ENCODE results near the gene GRIN2A.

GRIN2A gene

GRCh38 chr16:10210944-10211343 is 28.7 kb upstream of the GRIN2A start:
- no peak for DNase-seq
- H3K4me3 ChIP-seq (ENCODE audit: low read depth, low read length): no peak overlapping the region
- no peak overlapping the region for H3K27ac ChIP-seq
- in situ Hi-C loops (cut with HindIII; ENCODE audit: low pct_ligation_motif_present, low sequenced_read_pairs): no loop called here
- TF ChIP-seq CTCF (IDR thresholded peaks at IDR 0.05; ENCODE audit: low read depth, low read length, missing control alignments): no peak
- H3K36me3 ChIP-seq (replicated peaks): no peaks in the 10 kb centered on the region
- H3K27me3 ChIP-seq (replicated peaks): no peaks in the 10 kb centered on the region

GRCh38 chr16:10206865-10207264 is 24.6 kb upstream of the GRIN2A start:
- H3K27ac ChIP-seq: no peak overlapping the region
- H3K36me3 ChIP-seq (replicated peaks): no peaks in the 10 kb centered on the region
- H3K4me3 ChIP-seq (ENCODE audit: low read depth, low read length): no peak overlapping the region
- in situ Hi-C loops (cut with HindIII; ENCODE audit: low pct_ligation_motif_present, low sequenced_read_pairs): no loop called here
- no peak for DNase-seq
- H3K27me3 ChIP-seq (replicated peaks): no peaks in the 10 kb centered on the region
- no peak for TF ChIP-seq CTCF (IDR thresholded peaks at IDR 0.05; ENCODE audit: low read depth, low read length, missing control alignments)

DNA sequence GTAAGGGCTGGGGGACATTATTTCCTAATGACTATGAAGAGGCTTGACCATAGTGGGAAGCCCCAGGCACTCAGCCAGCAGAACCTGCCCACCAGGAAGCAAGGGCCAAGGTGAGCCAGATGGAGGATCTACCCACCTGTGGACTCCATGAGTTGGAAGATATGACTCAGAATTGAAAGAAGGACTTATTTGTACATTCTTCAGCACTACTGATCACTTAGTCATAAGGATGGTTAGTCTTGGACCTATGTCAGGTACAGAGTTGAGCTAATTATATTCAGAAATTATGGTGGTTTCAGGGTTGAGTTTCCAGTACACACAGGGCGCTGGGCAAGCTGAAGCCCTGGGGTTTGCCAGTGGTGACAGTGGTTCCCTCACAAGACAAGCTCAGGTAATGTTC is 24.0 kb upstream of the GRIN2A start:
- in situ Hi-C loops (cut with HindIII; ENCODE audit: low pct_ligation_motif_present, low sequenced_read_pairs): no loop called here
- no peak overlapping the region for H3K27ac ChIP-seq
- no peak overlapping the region for H3K4me3 ChIP-seq (ENCODE audit: low read depth, low read length)
- no peak for TF ChIP-seq CTCF (IDR thresholded peaks at IDR 0.05; ENCODE audit: low read depth, low read length, missing control alignments)
- no peak for DNase-seq
- H3K27me3 ChIP-seq (replicated peaks): no peaks in the 10 kb centered on the region
- H3K36me3 ChIP-seq (replicated peaks): no peaks in the 10 kb centered on the region

DNA sequence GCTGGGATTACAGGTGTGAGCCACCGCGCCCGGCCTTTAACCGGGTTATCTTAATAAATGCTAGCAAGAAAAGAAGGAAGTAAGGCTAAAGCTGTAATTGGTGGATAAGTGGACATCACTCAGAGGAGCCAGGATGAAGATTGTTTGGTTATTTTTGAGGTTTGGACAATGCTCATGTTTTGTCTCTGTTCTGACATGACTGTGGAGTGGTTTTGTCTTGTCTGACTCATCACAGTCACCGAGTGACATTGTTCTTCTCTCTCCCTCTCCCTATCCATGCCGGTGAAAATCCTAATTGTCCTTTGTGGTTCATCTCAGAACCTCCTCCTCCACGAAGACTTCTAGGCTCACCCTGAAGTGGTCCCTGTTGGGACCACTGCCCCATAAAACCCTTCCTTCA is 23.5 kb upstream of the GRIN2A start:
- DNase-seq: no peak
- Histone ChIP-seq H3K4me3 (ENCODE audit: low read depth, low read length) (no peak overlapping the region), H3K27ac (no peak overlapping the region), H3K27me3 (replicated peaks) (no peaks in the 10 kb centered on the region), H3K36me3 (replicated peaks) (no peaks in the 10 kb centered on the region)
- no peak for TF ChIP-seq CTCF (IDR thresholded peaks at IDR 0.05; ENCODE audit: low read depth, low read length, missing control alignments)
- in situ Hi-C loops (cut with HindIII; ENCODE audit: low pct_ligation_motif_present, low sequenced_read_pairs): no loop called here

DNA sequence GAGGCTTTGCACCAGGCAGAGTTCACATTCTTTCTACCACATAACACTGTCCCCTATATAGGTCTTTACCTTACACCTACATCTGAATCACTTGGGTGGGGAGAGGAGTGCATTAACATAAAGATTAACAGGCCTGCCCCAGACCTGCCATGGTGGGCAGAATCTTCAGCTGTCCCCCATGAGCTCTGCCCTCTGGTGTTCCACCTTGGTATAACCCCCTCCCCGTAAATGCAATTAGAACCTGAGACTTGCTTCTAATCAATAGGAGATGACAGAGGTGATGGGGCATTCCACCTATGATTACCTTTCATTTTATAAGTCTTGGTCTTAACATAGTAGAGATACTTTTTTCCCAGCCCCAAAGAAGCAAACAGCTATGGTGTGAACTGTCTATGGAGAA is 20.4 kb upstream of the GRIN2A start:
- Histone ChIP-seq H3K27me3 (replicated peaks) (no peaks in the 10 kb centered on the region), H3K36me3 (replicated peaks) (no peaks in the 10 kb centered on the region), H3K4me3 (ENCODE audit: low read depth, low read length) (no peak overlapping the region), H3K27ac (no peak overlapping the region)
- in situ Hi-C loops (cut with HindIII; ENCODE audit: low pct_ligation_motif_present, low sequenced_read_pairs): no loop called here
- TF ChIP-seq CTCF (IDR thresholded peaks at IDR 0.05; ENCODE audit: low read depth, low read length, missing control alignments): no peak
- DNase-seq: no peak
